ENCODE data around the gene MUCL3.

DNA sequence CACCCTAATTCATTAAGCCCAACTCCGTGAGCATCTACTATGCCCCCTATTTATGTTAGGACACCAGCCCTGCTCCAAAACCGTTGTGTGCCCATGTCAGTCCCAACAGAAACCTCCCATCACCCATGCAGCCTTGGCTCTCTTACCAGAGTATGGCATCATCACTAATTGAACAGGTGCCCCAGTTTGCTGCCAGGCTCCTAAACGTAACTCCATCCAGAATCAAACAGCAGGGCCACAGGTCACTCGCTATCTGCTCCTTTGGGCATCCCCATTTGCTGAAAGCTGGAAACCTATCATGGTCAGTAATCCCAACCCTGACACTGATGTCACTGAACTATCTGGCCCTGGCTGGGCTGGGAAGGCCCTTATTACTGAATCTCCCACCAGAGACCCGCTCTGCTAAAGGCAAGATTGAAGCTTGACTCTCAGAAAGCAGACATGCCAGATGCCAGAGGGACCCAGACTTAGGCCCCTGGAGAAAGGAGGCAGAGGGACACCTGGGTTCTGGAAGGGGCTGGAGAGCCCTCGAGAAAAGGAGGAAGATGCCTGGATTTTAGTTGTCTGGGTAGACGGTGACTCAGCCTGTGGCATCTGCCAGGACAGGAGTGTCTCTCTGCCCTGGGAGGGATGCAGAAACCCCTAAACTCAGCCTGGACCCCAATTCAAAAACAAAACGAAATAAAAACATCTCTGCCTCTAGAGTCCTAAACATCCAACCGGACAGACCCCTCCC, 14.0 kb downstream of the MUCL3 start:
- TF ChIP-seq EZH2 (IDR thresholded peaks at IDR 0.05; ENCODE audit: low read length), result no peak
- TF ChIP-seq, protein P1, sequence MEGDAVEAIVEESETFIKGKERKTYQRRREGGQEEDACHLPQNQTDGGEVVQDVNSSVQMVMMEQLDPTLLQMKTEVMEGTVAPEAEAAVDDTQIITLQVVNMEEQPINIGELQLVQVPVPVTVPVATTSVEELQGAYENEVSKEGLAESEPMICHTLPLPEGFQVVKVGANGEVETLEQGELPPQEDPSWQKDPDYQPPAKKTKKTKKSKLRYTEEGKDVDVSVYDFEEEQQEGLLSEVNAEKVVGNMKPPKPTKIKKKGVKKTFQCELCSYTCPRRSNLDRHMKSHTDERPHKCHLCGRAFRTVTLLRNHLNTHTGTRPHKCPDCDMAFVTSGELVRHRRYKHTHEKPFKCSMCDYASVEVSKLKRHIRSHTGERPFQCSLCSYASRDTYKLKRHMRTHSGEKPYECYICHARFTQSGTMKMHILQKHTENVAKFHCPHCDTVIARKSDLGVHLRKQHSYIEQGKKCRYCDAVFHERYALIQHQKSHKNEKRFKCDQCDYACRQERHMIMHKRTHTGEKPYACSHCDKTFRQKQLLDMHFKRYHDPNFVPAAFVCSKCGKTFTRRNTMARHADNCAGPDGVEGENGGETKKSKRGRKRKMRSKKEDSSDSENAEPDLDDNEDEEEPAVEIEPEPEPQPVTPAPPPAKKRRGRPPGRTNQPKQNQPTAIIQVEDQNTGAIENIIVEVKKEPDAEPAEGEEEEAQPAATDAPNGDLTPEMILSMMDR (optimal IDR thresholded peaks at IDR 0.05 in 1 of 3, IDR thresholded peaks at IDR 0.05 in 1 of 3, conservative IDR thresholded peaks at IDR 0.05 in 1 of 3; ENCODE audit: extremely low read depth in 1 of 3, insufficient read depth in 2 of 3, low read length in 3 of 3), result no peak

Data from keratinocyte (primary cell).